A549 (cell line): ENCODE measurements around the gene RIMS3. TPM values are rescaled to one million over a fixed set of nuclear protein-coding genes. Genes with fewer than 3 reads are reported as not detected.

Experiments
- ATAC-seq, 2 experiments: fragments of 200-7000 bp in 1 of 2; fragments of >200 bp in 1 of 2; cut with Nextera tagmentation in 1 of 2; cut with Tn5 transposase in 1 of 2; 3 replicates each; pipeline versions ENCODE4 v1.8.0 to v1.9.1; 2018 to 2020; ENCODE audit warnings: mild to moderate bottlenecking in 1 of 2, moderate library complexity in 1 of 2
- CTCF ChIA-PET: fragments of 300-600 bp; sonication (Branson Sonifier 250); formaldehyde crosslinking; extraction: SDS; loops from one replicate; lab custom pipeline; 2021; ENCODE audit warnings: antibody characterized with exemption, inconsistent platforms; lab: Yijun Ruan, JAX
- POLR2A ChIA-PET: fragments of 350-600 bp; formaldehyde crosslinking; extraction: SDS; loops from one replicate; lab custom pipeline; 2021; ENCODE audit warnings: antibody characterized with exemption, inconsistent platforms; lab: Yijun Ruan, JAX
- DNase-seq, 2 experiments: peaks; one replicate each; pipeline versions ENCODE4 v3.0.0 to v3.0.0-alpha.2; 2011 to 2016; ENCODE audit warnings: low read depth in 1 of 2, low spot score in 1 of 2
- FAIRE-seq: peaks from 2 replicates; lab custom pipeline; 2011; peaks lifted over from hg19 to GRCh38; lab: Jason Lieb, UNC
- H3K27ac ChIP-seq, 2 experiments: fragments of >200 bp; sonication (Bioruptor Twin); formaldehyde crosslinking; 3 replicates each; pipeline ENCODE4 v1.5.1; 2016 to 2017
- H3K4me1 ChIP-seq: fragments of >200 bp; sonication (Bioruptor Twin); formaldehyde crosslinking; 3 replicates; pipeline ENCODE4 v1.6.1; 2016
- H3K4me2 ChIP-seq: fragments of >200 bp; sonication (Bioruptor Twin); formaldehyde crosslinking; 3 replicates; pipeline ENCODE4 v1.6.1; 2016
- H3K4me3 ChIP-seq: fragments of >200 bp; sonication (Bioruptor Twin); formaldehyde crosslinking; 3 replicates; pipeline ENCODE4 v1.5.1; 2016
- H3K9me3 ChIP-seq: fragments of >200 bp; sonication (Bioruptor Twin); formaldehyde crosslinking; 3 replicates; pipeline ENCODE4 v1.6.1; 2016
- BCL3 ChIP-seq: fragments of >200 bp; sonication (Bioruptor Twin); formaldehyde crosslinking; IDR thresholded peaks from 3 replicates; pipeline ENCODE4 v1.6.1; 2016
- BHLHE40 ChIP-seq: IDR thresholded peaks from 2 replicates; pipeline ENCODE4 v1.6.1; 2012; ENCODE audit warnings: low read depth, low read length, inconsistent platforms
- CBX2 ChIP-seq: fragments of 200-600 bp; sonication (generic); IDR thresholded peaks from 2 replicates; pipeline ENCODE4 v1.6.1; 2016; ENCODE audit warnings: low read depth, mild to moderate bottlenecking, borderline replicate concordance
- CEBPB ChIP-seq, 2 experiments: fragments of >200 bp in 1 of 2; sonication (Bioruptor Twin) in 1 of 2; formaldehyde crosslinking in 1 of 2; IDR thresholded peaks; 2 replicates each; pipeline ENCODE4 v1.6.1; 2012 to 2016
- CHD4 ChIP-seq: fragments of 200-600 bp; sonication (generic); IDR thresholded peaks from 2 replicates; pipeline ENCODE4 v1.6.1; 2016; ENCODE audit warnings: antibody characterized with exemption, mild to moderate bottlenecking, borderline replicate concordance
- EHF ChIP-seq: fragments of 250-450 bp; sonication (Bioruptor Pico); IDR thresholded peaks from 2 replicates; pipeline ENCODE4 v1.5.0; 2020; ENCODE audit warnings: mild to moderate bottlenecking
- EHMT2 ChIP-seq: fragments of 200-600 bp; sonication (generic); IDR thresholded peaks from 2 replicates; pipeline ENCODE4 v1.6.1; 2016; ENCODE audit warnings: antibody characterized with exemption, low read depth, mild to moderate bottlenecking, moderate library complexity
- ESRRA ChIP-seq: fragments of 150-350 bp; IDR thresholded peaks from 2 replicates; pipeline ENCODE4 v1.6.1; 2014; ENCODE audit warnings: mild to moderate bottlenecking, low read length, borderline replicate concordance
- FOSL2 ChIP-seq, 2 experiments: fragments of 450-650 bp in 1 of 2; fragments of >200 bp in 1 of 2; sonication (Bioruptor Twin) in 1 of 2; formaldehyde crosslinking; IDR thresholded peaks; 2 replicates each; pipeline versions ENCODE4 v1.5.0 to v1.6.1; 2016 to 2020; ENCODE audit warnings: mild to moderate bottlenecking in 1 of 2, moderate library complexity in 1 of 2
- HDAC2 ChIP-seq: fragments of 200-600 bp; sonication (generic); IDR thresholded peaks from 2 replicates; pipeline ENCODE4 v1.6.1; 2016
- HES2 ChIP-seq: fragments of >200 bp; sonication (Bioruptor Twin); formaldehyde crosslinking; IDR thresholded peaks from 2 replicates; pipeline ENCODE4 v1.6.1; 2016
- HMGXB4 ChIP-seq: fragments of 250-450 bp; sonication (Bioruptor Pico); IDR thresholded peaks from 2 replicates; pipeline ENCODE4 v1.5.0; 2021; ENCODE audit warnings: mild to moderate bottlenecking, moderate library complexity, borderline replicate concordance
- HOXA7 ChIP-seq: fragments of 250-450 bp; sonication (Bioruptor Pico); IDR thresholded peaks from 2 replicates; pipeline ENCODE4 v1.5.0; 2020; ENCODE audit warnings: mild to moderate bottlenecking, moderate library complexity
- JUN ChIP-seq, 2 experiments: fragments of >200 bp; sonication (Bioruptor Twin); formaldehyde crosslinking; IDR thresholded peaks; 2 replicates in 1 of 2; 3 replicates in 1 of 2; pipeline ENCODE4 v1.6.1; 2016 to 2017
- KDM5A ChIP-seq: fragments of 200-600 bp; sonication (generic); IDR thresholded peaks from 2 replicates; pipeline ENCODE4 v1.6.1; 2016; ENCODE audit warnings: antibody characterized with exemption, mild to moderate bottlenecking
- MAZ ChIP-seq: fragments of 150-350 bp; IDR thresholded peaks from 2 replicates; pipeline ENCODE4 v1.6.1; 2014; ENCODE audit warnings: antibody characterized with exemption, low read depth, low read length, borderline replicate concordance
- NPAS2 ChIP-seq: fragments of 250-450 bp; sonication (Bioruptor Pico); IDR thresholded peaks from 2 replicates; pipeline ENCODE4 v1.8.0; 2022; ENCODE audit warnings: mild to moderate bottlenecking, moderate library complexity, borderline replicate concordance
- NR3C1 ChIP-seq: fragments of >200 bp; sonication (Bioruptor Twin); formaldehyde crosslinking; IDR thresholded peaks from 3 replicates; pipeline ENCODE4 v1.6.1; 2017
- PHF8 ChIP-seq: fragments of 200-600 bp; sonication (generic); IDR thresholded peaks from 2 replicates; pipeline ENCODE4 v1.6.1; 2016; ENCODE audit warnings: low read depth, mild to moderate bottlenecking, antibody characterized with exemption, moderate library complexity, borderline replicate concordance
- POLR2AphosphoS2 ChIP-seq: conservative IDR thresholded peaks from 2 replicates; pipeline ENCODE4 v1.6.1; 2012; ENCODE audit warnings: low read length, improper control_type of control experiment, inconsistent platforms
- RAD21 ChIP-seq, 2 experiments: fragments of >200 bp in 1 of 2; sonication (Bioruptor Twin) in 1 of 2; formaldehyde crosslinking in 1 of 2; IDR thresholded peaks in 1 of 2; conservative IDR thresholded peaks in 1 of 2; 2 replicates in 1 of 2; 3 replicates in 1 of 2; pipeline ENCODE4 v1.6.1; 2012 to 2018; ENCODE audit warnings: inconsistent platforms in 1 of 2
- RCOR1 ChIP-seq: fragments of 150-350 bp; IDR thresholded peaks from 2 replicates; pipeline ENCODE4 v1.6.1; 2014; ENCODE audit warnings: antibody characterized with exemption, low read length, low read depth
- RFX5 ChIP-seq: fragments of 450-650 bp; IDR thresholded peaks from 2 replicates; pipeline ENCODE4 v1.7.1; 2014; ENCODE audit warnings: antibody characterized with exemption, mild to moderate bottlenecking, moderate library complexity
- SMC3 ChIP-seq: fragments of >200 bp; sonication (Bioruptor Twin); formaldehyde crosslinking; IDR thresholded peaks from 3 replicates; pipeline ENCODE4 v1.6.1; 2018; ENCODE audit warnings: inconsistent platforms
- SREBF2 ChIP-seq: fragments of 450-650 bp; IDR thresholded peaks from 2 replicates; pipeline ENCODE4 v1.6.1; 2014; ENCODE audit warnings: mild to moderate bottlenecking, moderate library complexity
- ZC3H11A ChIP-seq: fragments of 450-650 bp; IDR thresholded peaks from 2 replicates; pipeline ENCODE4 v1.6.1; 2014; ENCODE audit warnings: antibody characterized with exemption, mild to moderate bottlenecking
- WGBS: methylation state at CpG from one replicate; pipeline ENCODE4 v1.1.6; 2017; ENCODE audit errors: missing lambda C conversion rate; 5-methylcytosine and 5-hydroxymethylcytosine counted together
- polyA plus RNA-seq, 4 experiments: library from polyadenylated mRNA; depleted of rRNA in 3 of 4; stranded (reverse); fragments of >200 nt; fragmentation: RNase III in 1 of 4; extraction: RNeasy Plus Mini Kit Qiagen cat#74134 plus additional on column Dnase treatment in 1 of 4; gene quantifications; 2 replicates in 3 of 4; 3 replicates in 1 of 4; pipeline ENCODE4 v1.2.3, GENCODE V29; 2011 to 2017

Gene RIMS3
- polyA plus RNA-seq, 2 of the 4 experiments (the other 2 are of a cell fraction): 1.5 to 1.9 TPM

GRCh38 chr1:40701684-40702083 lies 36.2 kb upstream of the RIMS3 start:
- ATAC-seq: no peak
- ChIA-PET CTCF (interaction anchor here (1.0 to 1.3 kb wide), 2 partner anchors 8 to 32 kb away, joined by 4 read pairs; no protein-coding TSS in a partner anchor), POLR2A (interaction anchor here (2.1 kb wide), 1 partner anchor 10 kb away, joined by 12 read pairs; the partner anchor contains the start of gene NFYC)
- Histone ChIP-seq H3K27ac (no peak overlapping the region), H3K4me1 (peaks cover 23% of the 10 kb centered on the region), H3K4me3 (no peak overlapping the region), H3K9me3 (no peaks in the 10 kb centered on the region), H3K4me2 (no peak overlapping the region)
- WGBS: 78% methylated on average over 3 of the region's 3 CpGs
- DNase-seq: no peak
- FAIRE-seq: no peak
- no peak for TF ChIP-seq RFX5
- TF ChIP-seq HES2: no peak
- no peak for TF ChIP-seq HDAC2
- no peak for TF ChIP-seq SMC3
- no peak for TF ChIP-seq POLR2AphosphoS2
- no peak for TF ChIP-seq MAZ
- TF ChIP-seq ESRRA: no peak
- no peak for TF ChIP-seq CBX2
- TF ChIP-seq EHMT2: no peak
- TF ChIP-seq HMGXB4: no peak

GRCh38 chr1:40699787-40700186 lies 34.3 kb upstream of the RIMS3 start:
- Histone ChIP-seq H3K4me2 (no peak overlapping the region), H3K4me3 (no peak overlapping the region), H3K4me1 (peaks cover 14% of the 10 kb centered on the region; the same call in 2 of the 3 replicates), H3K9me3 (no peaks in the 10 kb centered on the region), H3K27ac (no peak overlapping the region)
- ChIA-PET POLR2A (no interaction called here), CTCF (no interaction called here)
- FAIRE-seq: no peak
- DNase-seq: no peak
- no peak for ATAC-seq
- 79% methylated on average over 6 of the region's 6 CpGs for WGBS
- no peak for TF ChIP-seq JUN (IDR thresholded peaks at IDR 0.05)
- TF ChIP-seq BHLHE40: no peak
- no peak for TF ChIP-seq ZC3H11A
- TF ChIP-seq SREBF2: no peak

DNA sequence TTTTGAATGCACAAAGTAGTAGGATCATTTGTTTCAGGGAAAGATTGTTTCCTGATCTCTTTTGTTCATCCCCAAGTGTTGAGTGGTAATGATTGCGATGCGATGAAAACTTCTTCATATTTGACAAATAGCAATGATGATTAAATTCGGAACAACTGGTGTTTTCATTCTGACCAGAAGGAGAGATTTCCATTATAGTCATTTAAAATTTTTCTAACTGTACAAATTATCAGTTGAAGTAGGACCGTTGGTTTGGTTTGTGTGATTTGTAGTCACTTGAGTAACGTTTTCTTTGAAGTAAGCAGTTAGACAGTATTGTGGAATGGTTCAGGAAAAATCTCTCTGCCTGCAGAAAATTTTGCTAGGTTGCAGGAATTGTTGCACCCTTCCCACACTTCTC lies 32.0 kb upstream of the RIMS3 start:
- FAIRE-seq (no peak), ATAC-seq (no peak), DNase-seq (no peak)
- WGBS: 90% methylated on average over 5 of the region's 5 CpGs
- ChIA-PET POLR2A (no interaction called here), CTCF (interaction anchor here (1.1 kb wide), 1 partner anchor 19 kb away, joined by 3 read pairs; no protein-coding TSS in a partner anchor)
- Histone ChIP-seq H3K4me3 (no peak overlapping the region), H3K4me2 (no peak overlapping the region), H3K9me3 (no peaks in the 10 kb centered on the region)
- TF ChIP-seq HDAC2 (no peak), KDM5A (no peak), CEBPB (IDR thresholded peaks at IDR 0.05) (no peak), RCOR1 (no peak), RAD21 (conservative IDR thresholded peaks at IDR 0.05 in 1 of 2, IDR thresholded peaks at IDR 0.05 in 1 of 2) (no peak), CHD4 (no peak), PHF8 (no peak), NR3C1 (no peak), SMC3 (no peak), FOSL2 (IDR thresholded peaks at IDR 0.05) (no peak), FOSL2 (CRISPR knock-in tag; IDR thresholded peaks at IDR 0.05) (no peak), HMGXB4 (no peak), BCL3 (no peak), HOXA7 (CRISPR knock-in tag) (no peak), EHF (no peak), NPAS2 (CRISPR knock-in tag) (no peak)
- TF ChIP-seq, all 56 proteins: peak for 0
- peaks cover 13% of the 10 kb centered on the region for H3K4me1 ChIP-seq
- no peak overlapping the region for H3K27ac ChIP-seq
